AG09319 (cell line): ENCODE data around the gene CEP72.
"Not testable (repeated sequence)": the region's sequence is repeated elsewhere in the genome, so short reads cannot be mapped to it uniquely, and the experiment has no call there.

Experiments
- DNase-seq: peaks from one replicate; pipeline ENCODE4 v3.0.0-alpha.2; 2010; ENCODE audit warnings: low read depth; ENCODE audit errors: extremely low read depth
- CTCF ChIP-seq: IDR thresholded peaks from 2 replicates; pipeline ENCODE4 v1.5.1; 2011; ENCODE audit warnings: low read depth, mild to moderate bottlenecking, inconsistent platforms, low read length, moderate library complexity

The CEP72 gene

GRCh38 chr5:573976-574375 is 38.2 kb upstream of the CEP72 start:
- no peak for DNase-seq
- TF ChIP-seq CTCF: no peak

DNA sequence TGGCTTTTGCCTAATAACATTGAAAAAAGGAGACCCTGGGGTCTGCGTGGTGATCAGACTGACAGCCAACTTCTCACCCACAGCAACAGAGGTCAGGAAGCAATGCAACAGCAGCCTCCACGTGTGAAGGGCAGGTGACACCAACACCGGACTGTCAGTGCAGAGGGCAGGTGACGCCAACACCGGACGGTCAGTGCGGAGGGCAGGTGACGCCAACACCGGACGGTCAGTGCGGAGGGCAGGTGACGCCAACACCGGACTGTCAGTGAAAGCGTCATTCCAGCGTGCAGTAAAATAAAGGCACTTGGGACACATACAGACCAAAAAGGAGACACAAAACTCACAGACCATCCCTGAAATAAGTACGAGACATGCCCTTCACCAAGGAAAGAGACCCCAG is 37.2 kb upstream of the CEP72 start:
- no peak for TF ChIP-seq CTCF

GRCh38 chr5:575636-576035 is 36.5 kb upstream of the CEP72 start:
- DNase-seq: no peak
- no peak for TF ChIP-seq CTCF

More for the DNA sequence above, 37.2 kb upstream of the CEP72 start:
- no peak for DNase-seq

- not testable (repeated sequence) for DNase-seq
Measured at GRCh38 chr5:577214-577613, 34.9 kb upstream of the CEP72 start.

DNA sequence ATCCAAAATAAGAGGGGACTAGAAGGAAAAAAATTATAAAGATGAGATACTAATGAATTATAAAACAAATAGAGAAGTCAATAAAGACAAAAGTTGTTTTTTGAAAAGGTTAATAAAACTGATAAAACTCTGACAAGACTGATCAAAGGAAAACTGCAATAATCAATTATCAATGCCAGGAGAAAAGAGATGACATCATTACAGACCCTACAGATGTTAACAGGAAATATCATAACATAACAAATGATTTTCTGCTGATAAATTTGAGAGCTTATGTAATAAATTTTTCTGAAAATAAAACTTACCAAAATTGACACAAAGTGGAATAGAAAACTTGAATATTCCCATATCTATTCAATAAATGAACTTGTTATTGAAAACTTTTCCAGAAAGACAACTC is 34.3 kb upstream of the CEP72 start:
- no peak for DNase-seq
- no peak for TF ChIP-seq CTCF

GRCh38 chr5:579211-579610 is 32.9 kb upstream of the CEP72 start:
- DNase-seq: no peak
- no peak for TF ChIP-seq CTCF

- TF ChIP-seq CTCF: no peak
Measured at GRCh38 chr5:579746-580366, 32.3 kb upstream of the CEP72 start.

DNA sequence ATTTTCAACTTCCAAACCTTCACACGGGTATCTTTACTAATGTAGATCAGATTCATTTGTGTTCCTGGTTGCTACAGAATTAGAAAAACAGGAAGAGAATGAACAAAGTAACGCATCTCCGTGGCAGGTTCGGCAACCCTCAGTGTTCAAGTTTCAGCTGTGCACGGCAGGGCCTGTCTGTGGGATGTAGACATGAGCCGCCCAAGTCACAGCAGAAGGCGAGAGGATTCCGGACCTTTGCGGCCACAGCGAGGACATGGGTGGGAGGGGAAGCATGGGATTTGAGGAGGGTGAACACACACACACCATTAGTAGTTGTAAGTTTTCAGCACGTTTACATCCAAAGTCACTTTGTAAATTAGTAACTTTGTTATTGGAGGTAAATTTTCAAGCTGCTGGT is 31.7 kb upstream of the CEP72 start:
- TF ChIP-seq CTCF: no peak
- no peak for DNase-seq

More at GRCh38 chr5:579746-580366, 32.3 kb upstream of the CEP72 start:
- no peak for DNase-seq
